ENCODE measurements around the gene SERPIND1. TPM values are rescaled to one million over a fixed set of nuclear protein-coding genes. Genes with fewer than 3 reads are reported as not detected.
"Not testable (repeated sequence)": the region's sequence is repeated elsewhere in the genome, so short reads cannot be mapped to it uniquely, and the experiment has no call there.

Gene SERPIND1, protein sequence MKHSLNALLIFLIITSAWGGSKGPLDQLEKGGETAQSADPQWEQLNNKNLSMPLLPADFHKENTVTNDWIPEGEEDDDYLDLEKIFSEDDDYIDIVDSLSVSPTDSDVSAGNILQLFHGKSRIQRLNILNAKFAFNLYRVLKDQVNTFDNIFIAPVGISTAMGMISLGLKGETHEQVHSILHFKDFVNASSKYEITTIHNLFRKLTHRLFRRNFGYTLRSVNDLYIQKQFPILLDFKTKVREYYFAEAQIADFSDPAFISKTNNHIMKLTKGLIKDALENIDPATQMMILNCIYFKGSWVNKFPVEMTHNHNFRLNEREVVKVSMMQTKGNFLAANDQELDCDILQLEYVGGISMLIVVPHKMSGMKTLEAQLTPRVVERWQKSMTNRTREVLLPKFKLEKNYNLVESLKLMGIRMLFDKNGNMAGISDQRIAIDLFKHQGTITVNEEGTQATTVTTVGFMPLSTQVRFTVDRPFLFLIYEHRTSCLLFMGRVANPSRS
- not detected for polyA plus RNA-seq (ENCODE audit: insufficient read length)

DNA sequence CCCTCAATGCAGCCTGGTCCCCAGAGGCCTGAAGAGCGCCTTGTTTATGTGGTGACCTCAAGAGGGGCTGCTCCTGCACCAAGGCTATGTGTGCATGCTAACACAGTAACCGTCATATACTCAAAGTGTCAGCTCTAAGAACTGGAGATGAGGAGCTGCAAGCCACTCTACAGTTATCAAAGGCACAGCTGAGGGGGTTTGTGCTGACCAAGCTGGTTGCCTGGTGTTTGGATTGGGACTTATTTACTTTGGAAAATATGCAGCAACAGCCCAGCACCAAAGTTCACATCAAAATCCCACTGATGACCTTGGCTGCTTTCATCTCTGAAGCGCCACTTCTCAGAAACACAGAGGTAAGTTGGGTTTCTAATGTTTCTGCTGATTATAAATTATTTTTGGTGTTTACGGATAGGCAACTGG is at the start of gene SERPIND1:
Gene SERPIND1 (plus strand): TSS at position 321 of the 420 bp plus-strand sequence. CDS start 5,200 bp downstream, outside the sequence.
- DNase-seq (ENCODE audit: low read depth): no peak

DNA sequence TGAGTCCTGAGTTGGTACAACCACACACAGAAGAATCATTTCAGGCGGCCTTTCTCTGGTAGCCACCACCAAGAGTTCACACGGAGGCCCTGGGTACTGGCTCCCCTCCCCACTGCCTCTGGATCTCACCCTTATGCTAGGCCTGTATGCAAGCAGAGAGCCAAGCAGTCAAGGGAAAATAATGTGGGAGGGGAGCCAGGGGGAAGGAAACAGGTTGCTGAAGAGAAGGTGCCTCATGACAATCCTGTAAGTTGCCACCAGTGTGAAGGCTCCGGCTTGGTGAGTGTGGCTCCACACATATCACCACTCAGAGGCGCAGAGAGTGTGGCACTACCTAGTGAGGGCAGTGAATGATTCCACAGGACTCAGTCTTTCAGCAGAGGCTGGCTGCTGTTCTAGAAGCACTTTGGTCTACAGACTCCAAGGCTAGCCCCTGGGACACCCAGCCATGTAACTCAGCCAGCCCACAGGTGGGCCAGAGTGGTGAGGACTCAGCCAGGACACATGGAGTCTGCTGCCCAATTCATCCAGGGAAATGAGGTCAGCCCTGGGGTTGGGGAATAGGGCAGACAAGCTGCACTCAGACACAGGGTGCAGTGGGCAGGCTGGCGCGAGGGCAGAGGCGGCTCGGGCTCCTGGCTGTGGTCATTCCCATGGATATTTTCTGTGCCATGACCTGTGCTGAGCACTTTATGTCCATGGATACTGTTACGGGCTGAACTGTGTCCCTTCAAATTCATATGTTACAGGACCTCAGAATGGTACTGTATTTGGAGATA is 49.0 kb upstream of the SERPIND1 start:
- no peak for DNase-seq (ENCODE audit: low read depth)

DNA sequence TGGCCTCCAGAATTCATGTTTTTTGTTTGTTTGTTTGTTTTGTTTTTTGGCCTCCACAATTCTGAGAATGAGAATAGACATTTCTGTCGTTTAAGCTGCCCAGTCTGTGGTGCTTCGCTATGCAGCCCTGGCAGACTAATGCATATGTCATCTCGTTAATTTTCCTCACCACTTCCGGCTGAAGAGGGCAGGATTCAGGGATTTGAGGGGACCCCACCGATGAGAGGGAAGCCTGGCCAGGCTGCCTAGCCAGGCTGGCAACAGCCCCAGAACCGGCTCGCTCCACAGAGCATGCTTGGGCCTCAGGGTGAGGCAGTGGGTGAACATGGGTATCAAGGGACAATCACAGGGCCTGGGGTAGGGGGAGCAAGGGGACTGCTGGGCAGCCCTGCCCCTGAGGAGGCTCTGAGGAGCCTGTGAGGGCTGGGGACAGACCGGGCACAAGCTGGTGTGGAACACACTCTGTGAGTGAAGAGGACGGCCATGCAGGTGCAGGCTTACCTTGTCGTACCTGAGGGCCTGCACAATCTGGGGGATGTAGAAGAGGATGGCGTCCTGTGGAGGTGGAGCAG is 47.8 kb upstream of the SERPIND1 start:
- no peak for DNase-seq (ENCODE audit: low read depth)

DNA sequence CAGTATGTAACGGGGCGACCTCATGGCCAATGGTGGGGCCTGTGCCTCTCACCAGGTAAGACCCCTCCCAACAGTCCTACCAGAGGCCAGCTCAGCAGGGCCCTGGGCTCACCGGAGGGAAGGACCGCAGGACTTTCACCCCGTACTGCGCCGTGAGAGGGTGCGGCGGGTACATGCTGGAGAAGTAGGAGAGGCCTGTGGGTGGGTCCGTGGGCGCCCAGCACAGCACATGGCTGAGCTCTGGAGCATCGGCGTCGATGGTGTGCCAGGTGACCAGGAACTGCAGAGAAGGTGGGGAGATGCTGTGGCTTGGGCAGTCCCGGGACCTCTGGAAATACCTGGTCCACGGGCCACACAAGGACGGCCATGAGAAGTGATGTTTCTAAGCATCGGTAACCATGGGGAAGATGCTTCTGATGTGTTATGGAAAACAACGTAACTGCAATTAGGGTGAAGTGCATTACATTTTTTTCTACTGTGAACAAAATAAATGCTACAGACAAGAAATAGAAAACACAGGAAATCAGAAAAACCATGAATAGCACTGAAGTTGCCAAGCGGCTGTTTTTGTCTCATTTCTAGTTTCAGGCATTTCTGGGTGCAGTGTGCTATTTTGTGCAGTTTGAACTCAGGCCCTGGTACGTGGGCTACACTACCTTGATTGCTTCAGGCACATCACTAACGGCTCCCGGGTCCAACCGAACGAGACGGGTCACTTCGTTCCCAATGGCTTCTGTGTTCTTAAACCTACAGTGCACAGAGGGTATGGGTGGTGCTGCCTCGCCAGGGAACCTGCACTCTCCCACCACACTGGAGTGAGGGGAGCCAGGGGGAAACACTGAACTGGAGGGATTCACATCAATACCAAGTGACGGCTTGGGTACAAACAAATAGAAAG is 46.5 kb upstream of the SERPIND1 start:
- DNase-seq (ENCODE audit: low read depth): no peak

DNA sequence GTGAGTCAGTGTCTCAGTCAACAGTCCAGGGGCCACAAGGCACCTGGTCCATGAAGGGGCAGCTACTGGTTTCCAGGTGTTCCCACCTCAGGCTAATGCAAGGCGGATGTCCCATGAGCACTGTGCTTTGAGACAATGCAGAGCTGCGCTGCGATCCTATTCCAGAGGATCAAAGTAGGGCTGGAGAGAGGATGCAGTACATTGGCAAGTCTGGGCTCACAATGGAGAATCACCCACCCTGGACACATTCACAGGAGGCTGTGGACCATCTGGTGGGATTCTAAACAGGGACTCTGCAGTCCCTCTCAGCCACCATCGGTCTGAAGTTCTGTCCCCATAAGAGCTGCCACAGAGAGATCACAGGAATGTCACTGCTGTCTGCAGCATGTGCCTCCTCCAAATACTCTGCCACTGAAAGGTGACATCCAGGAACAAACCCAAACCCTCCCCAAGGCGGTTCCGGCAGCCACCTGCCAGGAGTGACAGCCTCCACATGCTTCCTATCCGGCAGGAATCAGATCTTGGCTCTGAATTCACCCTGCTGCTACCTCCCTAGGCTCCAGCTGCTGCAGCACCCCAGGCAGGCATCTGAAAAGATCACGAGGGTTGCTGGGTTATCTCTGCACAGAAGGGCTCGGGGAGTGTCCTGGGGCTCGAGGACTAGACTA is 45.3 kb upstream of the SERPIND1 start:
- DNase-seq (ENCODE audit: low read depth): no peak

DNA sequence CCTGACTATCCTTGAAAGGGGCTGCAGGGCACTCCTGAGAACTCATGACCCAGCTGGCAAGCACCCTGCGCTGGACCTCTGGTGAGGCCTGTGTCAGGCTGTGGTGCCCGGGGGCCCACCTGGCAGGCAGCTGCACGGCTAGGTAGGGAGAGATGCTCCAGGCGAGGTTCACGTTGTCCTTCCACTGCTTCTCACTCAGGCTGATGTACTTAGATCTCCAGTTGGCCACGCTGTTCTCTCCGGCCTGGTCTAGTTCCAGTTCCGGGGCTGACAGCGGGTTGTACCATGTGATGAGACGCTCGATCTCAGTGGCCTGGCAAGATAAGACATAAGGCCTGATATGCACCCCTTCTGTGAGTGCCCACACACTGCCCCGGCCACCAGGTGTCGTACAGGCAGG is 44.7 kb upstream of the SERPIND1 start:
- DNase-seq (ENCODE audit: low read depth): no peak

DNA sequence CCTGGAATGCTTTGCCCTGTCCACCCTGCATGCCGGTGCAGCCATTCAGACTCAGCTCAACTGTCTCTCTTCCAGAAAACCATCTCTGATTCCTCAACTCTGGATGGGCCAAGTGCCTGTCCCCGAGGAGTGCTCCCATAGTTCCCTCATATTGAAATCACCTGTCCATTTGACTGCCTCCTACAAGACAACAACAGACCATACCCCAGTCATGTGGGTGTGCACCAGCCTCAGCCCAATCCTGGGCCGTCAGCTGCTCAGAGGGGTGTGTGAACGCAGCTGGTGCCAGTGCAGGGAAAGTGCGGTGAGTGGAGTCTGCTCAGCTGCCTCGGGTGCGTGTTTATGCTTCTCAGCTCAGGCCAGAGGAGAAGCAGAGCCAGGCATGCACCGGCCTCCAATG is 41.5 kb upstream of the SERPIND1 start:
- DNase-seq (ENCODE audit: low read depth): not testable (repeated sequence)

DNA sequence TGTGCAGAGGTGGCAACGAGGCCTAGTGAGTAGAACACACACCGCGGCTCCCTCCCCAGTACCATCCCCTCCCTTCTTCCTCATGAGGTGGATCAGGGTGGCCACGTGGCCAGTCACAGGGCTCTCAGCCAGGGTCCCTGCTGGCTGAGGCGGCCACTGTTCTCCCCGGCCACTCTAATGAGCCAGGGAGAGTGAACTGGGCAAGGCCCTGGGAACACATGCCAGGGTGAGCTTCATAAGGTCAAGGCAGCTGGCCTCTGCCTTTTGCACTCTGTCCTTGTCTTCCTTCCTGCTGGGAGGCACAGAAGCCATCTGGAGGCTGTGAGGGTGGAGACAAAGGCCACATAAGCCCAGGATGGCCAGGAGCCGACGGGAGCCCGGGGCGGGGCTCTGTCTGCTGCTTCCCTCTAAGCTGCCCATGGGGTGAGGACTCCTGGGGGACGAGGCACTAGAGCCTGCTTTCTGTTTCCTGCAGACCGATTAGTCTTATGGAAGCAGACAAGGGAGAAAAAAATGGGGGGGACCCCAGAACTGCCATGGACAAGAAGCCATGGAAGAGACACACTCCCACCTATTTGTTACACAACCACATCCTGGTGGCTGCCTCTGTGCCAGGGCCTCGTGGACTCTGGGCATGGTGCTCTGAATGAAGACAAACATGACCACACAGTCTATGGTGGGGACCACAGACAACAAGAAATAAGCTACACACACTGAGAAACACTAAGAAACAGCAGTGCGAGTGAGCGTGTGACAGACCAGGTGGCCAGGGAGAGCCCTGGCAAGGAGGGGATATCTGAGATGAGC is 38.4 kb upstream of the SERPIND1 start:
- DNase-seq (ENCODE audit: low read depth): not testable (repeated sequence)

DNA sequence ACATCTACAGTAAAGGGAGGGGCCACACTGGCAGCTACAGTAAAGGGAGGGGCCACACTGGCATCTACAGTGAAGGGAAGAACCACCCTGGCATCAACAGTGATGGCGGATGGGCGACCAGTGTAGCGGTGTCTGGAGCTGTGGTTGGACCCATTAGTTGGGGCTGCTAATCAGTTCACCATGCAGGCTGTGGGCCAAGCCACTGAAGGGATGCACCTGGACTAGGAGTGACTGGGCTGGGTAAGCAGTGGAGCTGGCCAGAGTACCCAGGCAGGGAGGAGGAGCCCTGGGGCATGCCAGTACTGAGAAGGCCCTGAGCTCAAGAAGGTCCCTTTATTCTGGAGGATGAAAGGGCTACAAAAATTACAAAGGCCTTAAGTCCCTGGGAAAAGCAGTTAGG is 37.0 kb upstream of the SERPIND1 start:
- not testable (repeated sequence) for DNase-seq (ENCODE audit: low read depth)

DNA sequence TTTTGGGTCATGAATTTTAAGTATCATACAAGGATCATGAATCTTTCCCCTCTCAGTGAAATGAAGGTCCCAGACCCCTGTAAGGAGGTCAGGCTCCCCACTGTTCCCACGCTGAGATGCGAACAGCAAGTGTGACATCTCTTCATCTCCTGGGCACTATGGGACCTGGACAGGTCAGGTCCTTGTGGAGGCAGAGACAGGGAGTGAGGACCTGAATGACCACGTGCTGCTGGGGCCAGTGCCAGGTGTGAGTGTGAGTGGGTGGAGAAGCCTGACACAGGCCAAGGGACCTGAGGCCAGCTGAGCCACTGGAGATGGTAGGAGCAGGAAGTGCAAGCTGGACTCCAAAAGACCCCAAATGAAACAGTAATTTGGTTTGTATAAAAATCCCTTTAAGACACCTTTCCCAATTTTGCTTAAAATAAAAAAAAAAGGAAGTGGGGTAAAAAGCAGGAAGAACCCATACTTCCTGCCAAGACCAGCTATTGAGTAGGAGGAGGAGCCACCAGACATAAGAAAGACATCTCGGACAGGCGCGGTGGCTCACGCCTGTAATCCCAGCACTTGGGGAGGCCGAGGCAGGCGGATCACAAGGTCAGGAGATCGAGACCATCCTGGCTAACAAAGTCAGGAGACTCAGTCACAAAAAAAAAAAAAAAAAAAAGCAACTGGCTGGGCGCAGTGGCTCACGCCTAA is 35.4 kb upstream of the SERPIND1 start:
- no peak for DNase-seq (ENCODE audit: low read depth)

DNA sequence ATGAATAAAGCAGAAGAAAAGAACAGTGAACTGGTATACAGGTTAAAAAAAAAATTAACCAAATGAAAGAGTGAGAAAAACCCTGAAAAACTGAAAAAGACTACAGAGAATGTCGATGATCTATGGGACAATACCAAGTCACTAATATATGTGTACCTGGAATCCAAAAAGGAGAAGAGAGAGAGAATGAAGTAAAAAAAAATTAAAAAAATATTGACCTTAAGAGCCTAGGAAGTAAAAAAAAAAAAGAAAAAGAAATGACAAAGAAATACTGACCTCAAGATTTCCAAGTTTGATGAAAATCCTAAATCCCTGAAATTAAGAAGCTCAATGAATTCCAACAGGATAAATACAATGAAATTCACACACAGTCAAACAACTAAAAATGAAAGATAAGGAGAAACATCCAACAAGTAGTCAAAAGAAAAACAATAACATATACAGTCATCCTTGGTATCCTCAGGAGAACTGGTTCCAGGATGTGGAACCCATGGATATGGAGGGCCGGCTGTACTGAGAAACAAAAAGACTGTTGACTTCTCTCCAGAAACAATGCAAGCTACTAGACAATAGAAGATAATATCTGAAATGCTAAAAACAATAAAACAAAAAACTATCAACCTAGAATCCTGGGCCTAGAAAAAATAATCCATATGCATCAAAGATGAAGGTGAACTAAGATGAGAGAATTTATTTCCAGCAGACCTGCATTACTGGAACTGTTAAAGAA is 33.5 kb upstream of the SERPIND1 start:
- no peak for DNase-seq (ENCODE audit: low read depth)

DNA sequence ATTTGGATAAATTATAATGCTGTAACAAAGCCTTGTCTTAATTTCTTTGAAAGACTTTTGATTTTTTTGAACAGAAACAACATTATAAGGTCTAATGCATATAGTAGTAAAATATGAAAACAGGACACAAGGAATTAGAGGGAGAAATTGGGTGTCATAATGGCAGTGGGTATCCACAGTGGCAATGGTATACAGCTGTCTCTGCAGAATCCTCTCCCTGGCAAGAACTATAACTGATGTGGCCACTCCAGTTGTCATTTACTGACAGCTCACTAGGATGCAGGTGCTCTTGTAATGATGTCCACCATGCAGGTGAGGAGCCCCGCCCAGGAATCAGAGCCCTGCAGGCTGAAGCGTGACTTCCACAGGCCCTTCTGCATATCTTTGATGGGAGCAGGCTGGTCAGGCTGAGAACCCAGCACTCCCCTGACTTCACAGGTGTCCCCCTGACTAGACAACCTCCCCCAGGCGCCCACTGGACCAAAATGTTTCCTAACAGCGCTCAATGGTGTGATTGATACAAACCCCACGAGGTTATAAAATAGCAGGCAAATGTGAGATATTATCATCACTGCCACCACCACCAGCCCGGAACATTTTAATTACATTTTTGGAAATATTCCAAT is 32.8 kb upstream of the SERPIND1 start:
- DNase-seq (ENCODE audit: low read depth): no peak

DNA sequence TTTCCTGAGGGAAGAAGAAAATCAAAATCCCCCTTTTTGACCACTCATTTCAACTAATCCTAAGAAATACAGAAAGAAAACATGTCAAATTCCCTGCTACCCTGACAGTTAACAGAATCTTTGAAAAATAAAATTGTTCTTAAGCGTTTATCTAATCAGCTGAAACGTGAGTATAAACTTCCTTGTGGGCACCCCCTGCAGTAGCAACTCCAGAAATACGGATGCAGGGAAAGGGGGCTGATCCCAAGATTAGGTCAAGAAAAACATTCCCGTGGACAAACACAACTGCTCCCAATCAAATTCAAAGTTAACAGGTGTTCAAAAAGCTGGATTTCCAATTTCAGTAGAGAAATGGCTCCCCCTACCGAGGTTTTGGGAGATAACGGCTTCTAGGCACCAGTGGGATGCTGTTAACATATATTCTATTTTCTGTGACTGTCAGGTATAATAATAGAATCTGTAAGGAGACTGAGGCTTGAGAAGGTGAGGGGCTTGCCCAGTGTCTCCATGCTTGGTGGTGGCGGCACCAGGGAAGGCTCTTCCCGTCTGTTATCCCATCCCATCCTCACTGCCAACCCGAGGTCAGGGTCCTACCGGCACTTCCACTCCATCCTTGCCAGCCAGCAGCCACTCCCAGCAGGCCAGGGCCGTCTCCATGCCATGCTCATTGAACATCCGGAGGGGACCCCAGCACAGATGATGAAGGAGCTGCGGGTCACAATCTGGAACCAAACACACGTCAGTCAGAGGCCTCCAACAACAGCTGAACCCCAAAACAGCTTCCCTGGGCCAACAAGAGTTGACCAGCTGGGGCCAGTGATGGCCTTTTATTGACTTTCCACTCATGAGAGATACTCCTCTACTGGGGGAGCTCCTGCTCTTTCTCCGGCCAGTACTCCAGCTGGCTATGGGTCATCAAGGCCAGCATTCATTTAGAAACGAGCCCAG is 32.0 kb upstream of the SERPIND1 start:
- DNase-seq (ENCODE audit: low read depth): no peak

DNA sequence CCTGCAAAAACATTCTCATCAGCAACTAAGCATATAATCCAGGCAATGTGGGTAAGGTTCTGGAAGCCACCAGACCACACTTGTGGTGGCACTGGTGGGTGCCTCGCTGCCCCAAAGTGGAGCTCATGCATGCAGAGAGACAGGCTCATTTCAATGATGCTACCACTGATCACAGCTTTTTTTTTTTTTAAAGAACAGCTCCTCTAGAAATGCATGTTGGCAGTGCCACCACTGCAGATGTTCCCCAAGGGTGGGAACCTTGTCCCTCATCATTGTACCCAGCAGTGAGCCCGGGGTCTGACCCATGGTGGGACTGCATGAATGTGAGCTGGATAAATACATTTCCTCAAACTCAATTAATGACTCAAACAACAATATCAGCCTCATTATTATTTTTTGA is 31.1 kb upstream of the SERPIND1 start:
- DNase-seq (ENCODE audit: low read depth): no peak

DNA sequence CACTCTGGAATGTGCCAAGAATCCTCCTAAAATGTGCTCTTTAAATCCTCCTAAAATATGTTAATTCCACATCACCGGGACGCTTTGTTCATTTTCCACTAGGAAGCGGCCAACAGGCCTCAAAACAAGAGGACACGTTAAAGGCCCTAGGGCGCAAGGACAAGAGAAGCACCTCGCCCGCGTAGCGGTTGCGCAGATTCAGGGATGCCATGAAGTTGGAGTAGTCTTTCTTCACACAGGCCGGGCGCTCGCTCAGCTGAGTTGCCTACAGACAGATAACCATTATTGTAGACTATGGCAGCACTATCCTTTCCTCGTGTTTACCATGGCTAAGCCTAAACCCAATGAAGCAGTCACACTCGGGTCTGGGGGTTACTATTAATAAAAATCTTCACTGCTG is 29.5 kb upstream of the SERPIND1 start:
- no peak for DNase-seq (ENCODE audit: low read depth)

DNA sequence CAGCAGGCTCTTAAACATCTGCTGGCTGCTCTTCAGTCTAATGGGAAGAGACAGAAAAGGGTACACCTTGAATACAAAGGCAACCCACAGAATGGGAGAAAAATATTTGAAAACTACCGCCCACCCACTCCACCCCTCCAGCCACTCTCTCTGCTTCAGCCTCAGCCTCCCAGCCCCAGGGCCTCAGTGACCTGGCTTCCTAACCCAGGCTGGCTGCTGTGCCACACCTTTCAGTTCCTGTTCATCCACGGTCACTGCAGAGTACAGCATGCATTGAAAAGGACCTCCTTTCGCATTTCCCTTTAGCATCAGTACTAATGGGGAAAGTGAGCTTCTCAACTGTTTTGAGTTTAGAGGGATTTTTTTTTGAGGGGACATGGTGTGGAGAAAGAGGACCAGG is 28.8 kb upstream of the SERPIND1 start:
- DNase-seq (ENCODE audit: low read depth): no peak
